ENCODE results near the gene FMN2.

DNA sequence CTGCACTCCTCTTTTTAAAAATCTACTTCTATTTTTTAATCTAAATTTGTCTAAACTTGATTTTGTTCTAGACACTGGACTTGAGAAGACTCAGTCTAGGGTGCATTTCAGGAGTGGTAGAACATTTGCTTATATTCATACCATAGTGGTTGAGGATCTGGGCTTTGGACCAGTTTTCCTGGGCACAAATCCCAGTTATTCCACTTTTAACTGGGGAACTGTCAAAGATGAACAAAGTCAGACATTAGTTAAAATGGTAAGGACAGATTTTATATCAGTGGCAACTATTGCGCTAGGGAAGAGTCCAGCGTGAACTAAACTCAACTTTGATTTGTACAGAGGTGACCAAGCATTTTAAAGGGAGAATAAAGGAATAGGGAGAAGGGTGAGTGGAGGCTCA lies 102.4 kb downstream of the FMN2 start:
- TF ChIP-seq, protein P1, sequence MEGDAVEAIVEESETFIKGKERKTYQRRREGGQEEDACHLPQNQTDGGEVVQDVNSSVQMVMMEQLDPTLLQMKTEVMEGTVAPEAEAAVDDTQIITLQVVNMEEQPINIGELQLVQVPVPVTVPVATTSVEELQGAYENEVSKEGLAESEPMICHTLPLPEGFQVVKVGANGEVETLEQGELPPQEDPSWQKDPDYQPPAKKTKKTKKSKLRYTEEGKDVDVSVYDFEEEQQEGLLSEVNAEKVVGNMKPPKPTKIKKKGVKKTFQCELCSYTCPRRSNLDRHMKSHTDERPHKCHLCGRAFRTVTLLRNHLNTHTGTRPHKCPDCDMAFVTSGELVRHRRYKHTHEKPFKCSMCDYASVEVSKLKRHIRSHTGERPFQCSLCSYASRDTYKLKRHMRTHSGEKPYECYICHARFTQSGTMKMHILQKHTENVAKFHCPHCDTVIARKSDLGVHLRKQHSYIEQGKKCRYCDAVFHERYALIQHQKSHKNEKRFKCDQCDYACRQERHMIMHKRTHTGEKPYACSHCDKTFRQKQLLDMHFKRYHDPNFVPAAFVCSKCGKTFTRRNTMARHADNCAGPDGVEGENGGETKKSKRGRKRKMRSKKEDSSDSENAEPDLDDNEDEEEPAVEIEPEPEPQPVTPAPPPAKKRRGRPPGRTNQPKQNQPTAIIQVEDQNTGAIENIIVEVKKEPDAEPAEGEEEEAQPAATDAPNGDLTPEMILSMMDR (IDR thresholded peaks at IDR 0.05; ENCODE audit: low read depth, low read length, poor library complexity, severe bottlenecking): no peak
- no peak for TF ChIP-seq EZH2phosphoT487 (IDR thresholded peaks at IDR 0.05; ENCODE audit: borderline replicate concordance, low read length)

Measured in DOHH2 (cell line).